HAP-1 (cell line): ENCODE results near the gene TSR1.

ENCODE experiments used
- DNase-seq, 2 experiments: peaks; one replicate each; pipeline ENCODE4 v3.0.0-alpha.2; 2016 to 2020; ENCODE audit warnings: low spot score in 2 of 2
- H3K27me3 ChIP-seq: fragments of 250-450 bp; sonication (Bioruptor Pico); 2 replicates; pipeline ENCODE4 v1.5.1; 2020; ENCODE audit warnings: low read depth, mild to moderate bottlenecking, moderate library complexity
- H3K36me3 ChIP-seq: fragments of 250-450 bp; sonication (Bioruptor Pico); replicated peaks from 2 replicates; pipeline ENCODE4 v1.5.1; 2020; ENCODE audit warnings: mild to moderate bottlenecking
- H3K4me1 ChIP-seq: fragments of 250-450 bp; sonication (Bioruptor Pico); 2 replicates; pipeline ENCODE4 v1.5.1; 2020; ENCODE audit warnings: mild to moderate bottlenecking
- H3K4me3 ChIP-seq: fragments of 250-450 bp; sonication (Bioruptor Pico); 2 replicates; pipeline ENCODE4 v1.5.1; 2020; ENCODE audit warnings: mild to moderate bottlenecking, moderate library complexity
- H3K9me3 ChIP-seq: fragments of 250-450 bp; sonication (Bioruptor Pico); 2 replicates; pipeline ENCODE4 v1.5.1; 2020; ENCODE audit warnings: mild to moderate bottlenecking, moderate library complexity
- in situ Hi-C: fragments of 300-500 bp; cut with MboI; formaldehyde crosslinking; loops from 3 replicates; pipeline ENCODE4 v1.14.3; 2020; ENCODE audit warnings: low sequenced_read_pairs, inconsistent platforms, mixed read lengths

TSR1 gene

DNA sequence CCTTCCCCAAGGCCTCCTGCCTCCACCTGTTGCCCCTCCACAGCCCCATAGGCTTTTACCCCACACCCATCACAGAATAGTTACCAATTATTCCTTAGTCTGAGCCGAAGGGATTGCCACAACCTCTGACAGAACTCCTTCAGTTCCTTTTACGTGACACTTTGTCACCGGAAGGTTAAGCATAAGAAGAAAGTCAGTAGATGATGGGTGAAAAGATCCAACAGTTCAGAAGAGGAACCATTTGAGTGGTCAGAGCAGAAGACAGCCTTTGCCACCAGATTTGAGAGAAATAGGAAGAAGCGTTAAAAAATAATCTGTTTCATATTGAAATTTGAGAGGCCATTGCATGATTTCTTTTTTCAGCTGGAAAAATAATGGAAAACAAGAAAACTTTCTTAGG is 31.3 kb downstream of the TSR1 start:
- DNase-seq = no peak
- Histone ChIP-seq H3K9me3 (no peaks in the 10 kb centered on the region), H3K36me3 (peaks cover 5% of the 10 kb centered on the region), H3K27me3 (no peaks in the 10 kb centered on the region), H3K4me3 (no peak overlapping the region), H3K4me1 (peaks cover 8% of the 10 kb centered on the region)
- in situ Hi-C loops = no loop called here

DNA sequence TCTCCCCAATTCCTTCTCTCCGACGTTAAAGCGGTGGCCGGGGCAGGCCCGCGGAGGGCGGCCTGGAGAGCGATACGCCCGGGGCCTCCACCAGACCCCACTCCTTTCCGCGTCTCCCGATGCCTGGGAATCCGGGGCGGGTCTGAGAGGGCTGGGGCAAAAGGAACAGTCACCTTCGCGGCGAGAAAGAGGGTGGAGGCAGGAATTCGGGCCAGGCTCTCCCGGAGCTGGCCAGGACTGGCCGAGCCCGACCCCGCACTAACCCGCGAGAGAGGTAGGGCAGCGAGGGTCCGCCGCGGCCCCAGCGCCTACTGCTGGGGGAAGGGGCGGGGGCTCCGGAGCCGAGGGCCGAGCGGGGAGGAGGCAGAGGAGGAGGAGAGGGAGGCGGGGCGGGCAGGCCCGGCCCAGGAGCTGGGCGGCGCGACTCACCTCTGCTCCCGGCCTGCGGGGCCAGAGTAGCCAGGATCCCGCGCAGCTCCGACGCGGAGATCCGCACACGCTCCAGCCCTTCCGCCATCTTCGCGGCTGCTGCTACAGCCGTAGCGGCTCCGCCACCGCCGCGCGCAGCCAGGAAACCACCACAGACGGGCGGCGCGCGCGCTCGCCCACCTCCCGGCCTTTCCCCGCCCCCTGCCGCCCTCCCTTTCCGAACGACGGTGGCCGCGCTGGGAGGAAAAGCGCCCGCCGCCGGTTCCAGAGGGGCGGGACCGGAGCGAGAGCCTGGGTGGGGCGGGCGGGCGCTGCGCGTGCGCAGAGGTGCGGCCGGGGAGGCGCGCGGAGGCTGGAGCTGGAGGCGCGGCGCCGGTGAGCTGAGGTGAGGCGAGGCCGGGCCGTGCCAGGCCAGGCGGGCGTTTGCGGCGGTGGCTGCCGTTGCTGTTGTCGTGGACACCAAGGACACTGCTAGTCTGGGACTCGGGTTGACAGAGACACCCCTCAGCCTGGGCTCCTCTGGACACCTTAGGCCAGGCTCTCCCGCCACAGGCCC is 32.8 kb downstream of the TSR1 start, which contains the start of the genes SMG6 and SRR:
SMG6 (minus strand) TSS at position 582 of the 985 bp plus-strand sequence; CDS start at position 517, 65 bp downstream.
SRR (plus strand) TSS at position 747 of the 985 bp plus-strand sequence. CDS start 11,611 bp downstream, outside the sequence.
- Histone ChIP-seq H3K9me3 (no peaks in the 10 kb centered on the region), H3K36me3 (peaks cover 12% of the 10 kb centered on the region), H3K4me1 (peaks cover 8% of the 10 kb centered on the region), H3K4me3 (peak within 1 kb of the TSS; percentile 97), H3K27me3 (no peaks in the 10 kb centered on the region)
- in situ Hi-C loops = no loop called here
- DNase-seq = peak; percentile 87 to 94

DNA sequence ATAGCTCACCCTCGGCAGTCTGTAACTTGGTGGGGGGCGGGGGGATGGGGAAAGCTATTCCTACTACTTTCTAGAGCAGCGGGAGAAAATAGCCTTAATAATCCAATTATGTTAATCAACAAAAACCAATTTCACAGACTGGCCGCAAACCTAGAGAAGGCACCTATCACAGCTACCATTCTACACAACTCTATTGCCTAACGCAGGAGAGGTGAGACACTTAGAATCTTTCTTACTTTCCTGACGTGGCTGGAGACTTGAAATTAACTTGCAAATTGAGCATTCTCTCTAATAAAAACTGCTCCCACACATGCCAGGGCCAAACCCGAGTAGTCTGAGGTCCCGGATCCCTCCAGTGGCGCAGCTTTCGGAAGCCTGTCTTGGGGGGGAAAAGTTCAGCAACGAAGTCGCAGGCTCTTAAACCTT is 33.5 kb downstream of the TSR1 start:
- peak; percentile 32 to 39 for DNase-seq
- H3K27me3 ChIP-seq = no peaks in the 10 kb centered on the region
- H3K36me3 ChIP-seq = peaks cover 16% of the 10 kb centered on the region
- no peaks in the 10 kb centered on the region for H3K9me3 ChIP-seq
- in situ Hi-C loops = no loop called here
- peak overlapping the region; percentile 97 for H3K4me3 ChIP-seq
- H3K4me1 ChIP-seq = peaks cover 8% of the 10 kb centered on the region

DNA sequence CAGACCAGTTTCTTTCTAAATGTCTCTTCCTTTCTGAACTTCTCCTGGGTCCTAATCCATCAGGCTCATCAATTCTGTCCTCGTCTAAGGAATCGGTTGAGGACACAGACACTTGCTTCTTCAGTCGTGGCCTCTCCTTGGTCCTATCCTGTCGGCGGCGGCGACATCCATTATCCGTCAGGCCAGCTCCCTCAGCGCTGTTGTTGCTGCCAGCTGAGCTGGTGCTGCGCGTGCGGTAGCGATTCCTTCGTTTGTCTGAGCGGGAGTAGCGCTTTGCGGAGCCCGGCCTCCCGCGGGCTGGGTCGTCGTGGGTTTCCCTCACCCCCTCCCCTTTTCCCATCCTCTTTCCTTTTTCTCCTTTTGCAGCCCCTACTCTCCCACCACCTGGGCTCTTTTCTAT is 36.5 kb downstream of the TSR1 start:
- Histone ChIP-seq H3K9me3 (no peaks in the 10 kb centered on the region), H3K36me3 (peaks cover 40% of the 10 kb centered on the region), H3K27me3 (no peaks in the 10 kb centered on the region), H3K4me3 (no peak overlapping the region), H3K4me1 (peaks cover 8% of the 10 kb centered on the region)
- DNase-seq = no peak
- in situ Hi-C loops = no loop called here

DNA sequence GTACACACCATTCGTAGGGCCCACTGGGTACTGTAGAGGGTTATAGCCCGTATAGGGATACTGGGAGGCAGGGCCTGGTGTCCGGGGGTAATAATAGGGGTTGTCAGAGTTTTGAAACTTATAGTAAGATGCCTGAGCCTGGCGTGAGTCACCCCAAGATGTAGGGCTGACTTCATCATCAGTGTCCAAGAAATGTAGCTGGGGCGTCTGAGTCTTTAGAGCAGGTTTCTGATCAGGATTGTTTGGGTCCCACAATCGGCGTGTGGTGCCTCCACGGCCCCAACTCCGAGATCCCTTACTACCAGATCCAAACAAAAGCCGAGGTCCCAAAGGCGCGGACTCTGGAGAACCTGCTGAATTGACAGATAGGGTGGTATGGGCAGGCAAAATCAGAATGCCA is 37.1 kb downstream of the TSR1 start:
- in situ Hi-C loops = no loop called here
- DNase-seq = no peak
- Histone ChIP-seq H3K36me3 (peaks cover 40% of the 10 kb centered on the region), H3K4me1 (peaks cover 5% of the 10 kb centered on the region), H3K4me3 (no peak overlapping the region), H3K9me3 (no peaks in the 10 kb centered on the region), H3K27me3 (no peaks in the 10 kb centered on the region)

DNA sequence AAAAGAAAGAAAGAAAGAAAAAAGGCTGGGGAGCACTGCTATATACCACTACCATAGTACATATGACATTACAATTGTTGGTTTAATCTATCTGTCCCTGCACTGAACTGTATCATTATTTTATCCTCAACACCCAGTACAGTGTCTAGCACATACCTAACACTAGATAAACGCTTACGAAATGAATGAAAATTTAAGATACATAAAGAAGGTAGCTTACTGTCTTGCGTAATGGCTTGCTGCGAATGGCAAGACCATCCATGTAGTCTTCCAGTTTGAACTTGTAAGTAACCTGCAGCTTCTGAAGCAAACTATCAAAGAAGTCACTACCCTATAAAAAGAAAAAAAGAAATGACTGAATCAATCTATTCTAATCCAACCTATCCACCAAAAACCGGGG is 39.2 kb downstream of the TSR1 start:
- DNase-seq = no peak
- Histone ChIP-seq H3K36me3 (peaks cover 55% of the 10 kb centered on the region), H3K9me3 (no peaks in the 10 kb centered on the region), H3K4me3 (no peak overlapping the region), H3K4me1 (peaks cover 5% of the 10 kb centered on the region), H3K27me3 (no peaks in the 10 kb centered on the region)
- in situ Hi-C loops = no loop called here

DNA sequence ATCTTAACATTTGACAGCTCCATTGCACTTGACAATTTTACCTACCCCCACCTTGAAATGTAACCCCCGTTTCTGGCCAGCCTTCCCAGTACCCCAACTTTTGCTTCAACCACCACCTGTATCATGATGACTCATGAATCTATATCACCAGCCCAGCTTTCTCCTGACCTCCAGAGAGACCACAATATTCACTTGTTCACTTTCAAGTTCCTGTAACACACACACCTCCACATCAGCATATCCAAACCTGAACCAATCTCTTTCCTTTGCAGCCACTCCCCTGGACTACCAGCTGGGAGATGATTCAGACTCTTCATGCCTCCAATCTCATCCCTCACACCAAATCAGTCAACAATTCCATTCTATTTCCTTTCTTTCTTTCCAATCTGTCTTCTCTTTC is 40.7 kb downstream of the TSR1 start:
- DNase-seq = no peak
- Histone ChIP-seq H3K4me1 (no peaks in the 10 kb centered on the region; the same call in 1 of the 2 replicates), H3K27me3 (no peaks in the 10 kb centered on the region), H3K9me3 (no peaks in the 10 kb centered on the region), H3K4me3 (no peak overlapping the region), H3K36me3 (peaks cover 61% of the 10 kb centered on the region)
- in situ Hi-C loops = no loop called here

DNA sequence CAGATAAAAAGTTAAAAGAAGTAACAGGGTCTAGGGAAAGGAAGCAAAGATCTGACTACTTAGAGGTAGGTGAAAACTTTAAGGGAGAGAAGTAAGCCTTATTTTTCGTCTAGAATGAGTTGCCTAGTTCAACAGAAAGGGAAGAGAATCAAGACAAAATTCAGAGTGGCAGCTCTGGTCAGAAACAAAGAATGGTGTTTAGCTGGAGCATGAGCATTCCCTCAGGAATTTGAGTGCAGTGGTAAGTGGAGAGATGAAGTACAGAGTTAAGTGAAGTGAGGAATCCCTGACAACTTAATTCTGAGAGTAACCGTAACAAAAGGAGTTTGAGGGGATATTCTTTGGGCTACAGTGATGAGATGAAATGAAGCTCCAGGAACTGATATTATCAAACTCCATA is 44.2 kb downstream of the TSR1 start:
- no peak overlapping the region for H3K4me3 ChIP-seq
- peaks cover 59% of the 10 kb centered on the region for H3K36me3 ChIP-seq
- no peak for DNase-seq
- no peaks in the 10 kb centered on the region for H3K4me1 ChIP-seq
- in situ Hi-C loops = no loop called here
- H3K27me3 ChIP-seq = no peaks in the 10 kb centered on the region
- H3K9me3 ChIP-seq = no peaks in the 10 kb centered on the region

DNA sequence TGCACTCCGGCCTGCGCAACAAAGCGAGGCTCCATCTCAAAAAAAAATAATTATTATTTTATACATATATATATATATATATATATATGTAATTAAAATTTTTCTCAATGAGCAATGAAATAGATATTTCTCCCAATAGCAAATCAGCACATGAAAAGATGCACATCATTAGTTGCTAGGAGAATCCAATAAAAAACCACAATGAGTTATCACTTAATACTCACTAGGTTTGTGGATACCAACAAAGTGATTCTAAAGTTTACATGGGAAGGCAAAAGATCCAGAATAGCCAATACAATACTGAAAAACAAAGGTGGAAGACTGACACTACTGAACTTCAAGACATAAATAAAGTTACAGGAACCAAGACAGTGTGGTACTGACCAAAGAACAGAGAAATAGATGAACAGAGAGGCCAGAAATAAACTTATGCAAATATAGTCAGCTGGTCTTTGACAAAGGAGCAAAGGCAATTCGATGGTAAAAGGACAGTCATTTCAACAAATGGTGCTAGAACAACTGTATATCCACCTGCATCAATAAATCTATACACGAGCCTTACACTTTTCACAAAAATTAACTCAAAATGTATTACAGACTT is 46.3 kb downstream of the TSR1 start:
- no peaks in the 10 kb centered on the region for H3K4me1 ChIP-seq
- H3K27me3 ChIP-seq = no peaks in the 10 kb centered on the region
- no peak for DNase-seq
- H3K4me3 ChIP-seq = no peak overlapping the region
- H3K9me3 ChIP-seq = no peaks in the 10 kb centered on the region
- peaks cover 47% of the 10 kb centered on the region for H3K36me3 ChIP-seq
- in situ Hi-C loops = no loop called here

DNA sequence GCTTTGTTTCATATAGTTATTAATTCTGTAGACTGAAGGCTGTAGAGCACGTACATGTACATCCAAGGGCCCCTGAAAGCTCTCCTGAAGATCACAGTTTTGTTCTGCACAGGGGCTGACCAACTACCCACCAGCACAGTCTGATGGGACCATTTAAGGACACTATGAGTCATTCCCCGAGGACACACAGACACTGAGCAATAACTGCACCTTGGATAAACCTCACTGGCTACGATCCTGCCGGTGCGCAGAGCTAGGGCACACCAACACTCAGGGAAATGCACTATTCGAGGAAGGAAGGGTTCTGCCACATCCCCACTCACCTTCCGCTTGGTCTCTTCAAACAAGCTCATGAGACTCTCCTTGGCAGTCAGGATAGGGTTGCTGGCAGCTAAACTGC is 53.0 kb downstream of the TSR1 start:
- no peak for DNase-seq
- in situ Hi-C loops = no loop called here
- peaks cover 72% of the 10 kb centered on the region for H3K36me3 ChIP-seq
- H3K27me3 ChIP-seq = no peaks in the 10 kb centered on the region
- H3K4me1 ChIP-seq = no peaks in the 10 kb centered on the region
- H3K4me3 ChIP-seq = no peak overlapping the region
- H3K9me3 ChIP-seq = no peaks in the 10 kb centered on the region

DNA sequence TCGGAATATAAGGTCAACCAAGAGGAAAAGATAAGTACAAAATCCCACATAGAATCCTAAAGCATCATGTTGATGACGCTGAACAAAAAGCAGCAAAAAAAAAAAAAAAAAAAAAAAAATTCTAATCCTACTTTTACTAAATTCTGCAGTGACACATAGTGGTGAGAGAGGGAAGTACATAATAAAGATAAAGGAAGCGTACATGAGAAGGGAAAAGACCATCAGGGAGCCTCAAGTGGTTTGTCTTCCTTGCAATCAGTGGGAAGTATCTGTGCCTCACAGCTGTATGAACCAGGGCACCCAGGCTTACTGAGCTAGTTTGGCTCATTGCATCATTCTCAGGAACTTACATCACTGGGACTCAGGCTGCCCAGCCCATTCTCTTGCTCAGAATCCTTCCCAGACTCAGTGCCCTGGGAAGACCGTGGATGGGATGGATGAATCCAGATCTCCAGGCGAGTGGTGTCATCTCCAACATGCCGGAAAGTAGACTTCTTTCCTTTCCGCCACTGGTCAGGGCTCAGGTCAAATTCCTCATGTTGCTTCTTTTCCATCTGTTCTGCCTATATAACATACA is 53.9 kb downstream of the TSR1 start:
- Histone ChIP-seq H3K4me1 (no peaks in the 10 kb centered on the region), H3K9me3 (no peaks in the 10 kb centered on the region), H3K4me3 (no peak overlapping the region), H3K27me3 (no peaks in the 10 kb centered on the region), H3K36me3 (peaks cover 68% of the 10 kb centered on the region)
- DNase-seq = peak in 1 of 2 experiments; percentile 62
- in situ Hi-C loops = no loop called here

DNA sequence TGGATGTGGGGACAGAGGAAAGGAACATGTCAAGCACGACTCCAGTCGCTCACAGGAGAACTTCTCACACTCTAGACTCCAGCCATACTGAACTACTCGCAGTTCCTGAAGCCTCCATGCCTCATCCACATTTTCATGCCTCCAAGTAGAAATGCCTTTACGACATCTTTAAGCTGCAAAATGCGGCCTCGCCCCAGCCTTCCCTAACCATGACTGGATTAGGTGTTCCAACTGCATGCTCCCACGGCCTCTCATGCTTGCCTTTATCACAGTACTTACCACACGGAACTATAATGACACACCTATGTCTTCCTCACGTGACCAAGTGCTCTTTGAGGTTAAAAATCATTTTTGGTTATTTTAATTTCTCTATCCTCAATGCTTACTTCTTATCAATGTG is 56.5 kb downstream of the TSR1 start:
- H3K36me3 ChIP-seq = peaks cover 60% of the 10 kb centered on the region
- H3K4me3 ChIP-seq = no peak overlapping the region
- in situ Hi-C loops = no loop called here
- H3K27me3 ChIP-seq = no peaks in the 10 kb centered on the region
- no peak for DNase-seq
- H3K4me1 ChIP-seq = no peaks in the 10 kb centered on the region
- no peaks in the 10 kb centered on the region for H3K9me3 ChIP-seq

DNA sequence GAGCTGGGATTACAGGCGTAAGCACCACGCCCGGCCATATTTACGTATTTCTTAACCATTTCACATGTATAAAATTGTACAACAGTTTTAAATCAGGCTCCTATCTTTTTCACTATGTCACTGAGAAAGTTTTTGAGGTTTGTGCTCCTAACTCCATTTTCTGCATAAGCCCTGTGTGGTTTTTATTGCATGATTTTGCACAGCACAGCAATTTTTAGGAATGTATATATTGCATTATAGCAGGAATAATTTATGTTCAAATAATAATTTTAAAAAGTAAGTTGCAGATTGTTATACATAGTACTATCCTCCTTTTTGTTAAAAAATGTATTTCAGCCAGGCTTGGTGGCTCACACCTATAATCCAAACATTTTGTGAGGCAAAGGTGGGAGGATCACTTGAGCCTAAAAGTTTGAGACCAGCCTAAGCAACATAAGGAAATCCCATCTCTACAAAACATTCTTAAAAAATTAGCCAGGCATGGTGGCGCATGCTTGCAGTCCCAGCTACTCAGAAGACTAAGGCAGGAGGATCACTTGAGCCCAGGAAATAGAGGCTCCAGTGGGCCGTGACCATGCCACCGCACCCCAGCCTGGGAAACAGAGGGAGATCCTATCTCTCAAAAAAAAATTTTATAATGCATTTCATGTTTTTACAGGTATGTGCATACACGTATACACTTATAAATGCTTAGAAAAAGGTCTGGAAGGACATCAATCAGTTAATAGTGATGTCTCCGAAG is 58.7 kb downstream of the TSR1 start:
- Histone ChIP-seq H3K36me3 (peaks cover 41% of the 10 kb centered on the region), H3K4me1 (no peaks in the 10 kb centered on the region), H3K27me3 (no peaks in the 10 kb centered on the region), H3K4me3 (no peak overlapping the region), H3K9me3 (no peaks in the 10 kb centered on the region)
- in situ Hi-C loops = no loop called here
- no peak for DNase-seq
